ENCODE measurements around the gene SLC38A10. TPM values are rescaled to one million over a fixed set of nuclear protein-coding genes. Genes with fewer than 3 reads are reported as not detected.

Gene SLC38A10
- total RNA-seq, 1 donor from 2014 or later: 70.7 TPM

Other genes with a start within 250 kb of the SLC38A10 start
- not detected in 2 replicates for gene PVALEF, start 129.8 kb downstream of the SLC38A10 start, total RNA-seq
- 0.94 and 0.99 TPM in 2 replicates for gene AATK, start 129.1 kb downstream of the SLC38A10 start, total RNA-seq
- 5.8 and 6.6 TPM in 2 replicates for gene CEP131, start 72.3 kb downstream of the SLC38A10 start, total RNA-seq
- 17.3 and 23.8 TPM in 2 replicates for gene TEPSIN, start 56.3 kb downstream of the SLC38A10 start, total RNA-seq
- gene NDUFAF8, start 56.0 kb downstream of the SLC38A10 start, total RNA-seq: 29.2 and 45.7 TPM in 2 replicates
- 5.5 and 5.7 TPM in 2 replicates for gene BAHCC1, start 100.2 kb upstream of the SLC38A10 start, total RNA-seq
- gene ACTG1, start 217.5 kb upstream of the SLC38A10 start, total RNA-seq: 1,458 and 1,934 TPM in 2 replicates
- 1.5 and 3.0 TPM in 2 replicates for gene FSCN2, start 233.1 kb upstream of the SLC38A10 start, total RNA-seq